ENCODE data around the gene PLEKHS1. TPM values are rescaled to one million over a fixed set of nuclear protein-coding genes. Genes with fewer than 3 reads are reported as not detected.

Gene PLEKHS1
- total RNA-seq, 4 donors from 2014 or later, result 0.12 to 1.1 TPM; not detected in 2

GRCh38 chr10:113782367-113782766, 30.9 kb downstream of the PLEKHS1 start:
- Histone ChIP-seq H3K27me3 (no peaks in the 10 kb centered on the region), H3K9me3 (no peaks in the 10 kb centered on the region), H3K36me3 (no peaks in the 10 kb centered on the region), H3K4me3 (no peak overlapping the region), H3K4me1 (no peaks in the 10 kb centered on the region), H3K27ac (no peak overlapping the region)
- ATAC-seq, result no peak
- 90 to 100% methylated on average over 3 to 14 of the region's 14 CpGs for WGBS, 2 donors (ENCODE audit: low coverage in 1 of 2)
- TF ChIP-seq POLR2A (IDR thresholded peaks at IDR 0.05), result no peak
- no peak for TF ChIP-seq EP300 (IDR thresholded peaks at IDR 0.05)
- TF ChIP-seq CTCF (IDR thresholded peaks at IDR 0.05), result no peak
- no peak for TF ChIP-seq POLR2AphosphoS5 (IDR thresholded peaks at IDR 0.05)

GRCh38 chr10:113782986-113783704, 31.7 kb downstream of the PLEKHS1 start:
- no peak overlapping the region for H3K4me3 ChIP-seq
- H3K27ac ChIP-seq, result no peak overlapping the region
- no peaks in the 10 kb centered on the region for H3K9me3 ChIP-seq
- no peak for TF ChIP-seq POLR2A (IDR thresholded peaks at IDR 0.05)
- TF ChIP-seq POLR2AphosphoS5 (IDR thresholded peaks at IDR 0.05), result no peak
- TF ChIP-seq EP300 (IDR thresholded peaks at IDR 0.05), result no peak
- TF ChIP-seq CTCF (IDR thresholded peaks at IDR 0.05), result no peak
- H3K4me1 ChIP-seq, result peaks cover 0 to 3% (median 0%) of the 10 kb centered on the region in 3 donors
- H3K27me3 ChIP-seq, result no peaks in the 10 kb centered on the region
- no peaks in the 10 kb centered on the region for H3K36me3 ChIP-seq
- WGBS, 2 donors (ENCODE audit: low coverage in 1 of 2), result 77 to 81% methylated on average over 4 to 8 of the region's 8 CpGs
- ATAC-seq, result no peak

GRCh38 chr10:113788604-113789083, 37.2 kb downstream of the PLEKHS1 start:
- H3K27me3 ChIP-seq, result no peaks in the 10 kb centered on the region
- H3K9me3 ChIP-seq, result no peaks in the 10 kb centered on the region
- TF ChIP-seq POLR2A (IDR thresholded peaks at IDR 0.05), result no peak
- peak; percentile 77 for TF ChIP-seq POLR2AphosphoS5 (IDR thresholded peaks at IDR 0.05)
- peak; percentile 83 for ATAC-seq
- H3K27ac ChIP-seq, result peak overlapping the region; percentile 26 to 70 (median 62)
- no peak overlapping the region for H3K4me3 ChIP-seq
- WGBS, 2 donors (ENCODE audit: low coverage in 1 of 2), result 12 to 21% methylated on average over 8 of the region's 9 CpGs
- H3K36me3 ChIP-seq, result no peaks in the 10 kb centered on the region
- H3K4me1 ChIP-seq, result peaks cover 0 to 23% (median 0%) of the 10 kb centered on the region in 3 donors

DNA sequence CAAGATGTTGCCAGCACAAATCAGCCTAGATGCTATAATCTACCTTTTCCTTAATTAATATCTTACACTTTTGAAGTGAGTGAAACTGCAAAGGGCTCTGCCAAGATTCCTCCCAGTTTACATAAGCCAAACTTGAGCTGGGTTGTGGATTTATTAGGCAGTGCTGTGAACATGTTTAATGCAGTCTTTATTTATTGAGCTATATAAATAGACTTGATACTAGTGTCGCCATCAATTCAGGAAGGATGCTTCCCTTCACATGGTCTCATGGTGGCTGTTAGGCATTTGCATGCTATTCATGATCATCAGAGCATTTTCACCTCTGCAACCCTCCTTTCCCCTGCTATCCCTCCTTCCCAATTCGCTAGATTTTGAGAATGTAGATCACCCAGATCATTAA, 40.2 kb downstream of the PLEKHS1 start:
- WGBS, 2 donors (ENCODE audit: low coverage in 1 of 2), result 46 to 51% methylated on average over 2 of the region's 2 CpGs
- Histone ChIP-seq H3K27ac (peak overlapping the region in 1 of 4 donors; percentile 20), H3K9me3 (no peaks in the 10 kb centered on the region), H3K27me3 (no peaks in the 10 kb centered on the region), H3K36me3 (no peaks in the 10 kb centered on the region), H3K4me3 (no peak overlapping the region), H3K4me1 (peaks cover 0 to 23% (median 0%) of the 10 kb centered on the region in 3 donors)
- TF ChIP-seq POLR2A (IDR thresholded peaks at IDR 0.05), result no peak
- no peak for TF ChIP-seq CTCF (IDR thresholded peaks at IDR 0.05)
- no peak for TF ChIP-seq EP300 (IDR thresholded peaks at IDR 0.05)
- no peak for TF ChIP-seq POLR2AphosphoS5 (IDR thresholded peaks at IDR 0.05)
- no peak for ATAC-seq

GRCh38 chr10:113801569-113801968, 50.1 kb downstream of the PLEKHS1 start:
- Histone ChIP-seq H3K27ac (peak overlapping the region in 1 of 4 donors; percentile 19), H3K27me3 (no peaks in the 10 kb centered on the region), H3K4me1 (peaks cover 0 to 33% (median 0%) of the 10 kb centered on the region in 3 donors), H3K9me3 (no peaks in the 10 kb centered on the region), H3K4me3 (no peak overlapping the region), H3K36me3 (no peaks in the 10 kb centered on the region)
- no peak for ATAC-seq
- no peak for TF ChIP-seq POLR2A (IDR thresholded peaks at IDR 0.05)
- TF ChIP-seq POLR2AphosphoS5 (IDR thresholded peaks at IDR 0.05), result no peak
- no peak for TF ChIP-seq EP300 (IDR thresholded peaks at IDR 0.05)
- TF ChIP-seq CTCF (IDR thresholded peaks at IDR 0.05), result no peak
- WGBS, 2 donors (ENCODE audit: low coverage in 1 of 2), result 37 to 65% methylated on average over 5 to 6 of the region's 6 CpGs

All from gastroesophageal sphincter (tissue), 4 donors.